IPS-15b (cell line): ENCODE results near the gene SCART1.
"Not testable (repeated sequence)": the region's sequence is repeated elsewhere in the genome, so short reads cannot be mapped to it uniquely, and the experiment has no call there.

ENCODE experiments used
- H3K27me3 ChIP-seq: one replicate; pipeline ENCODE4 v1.6.1; 2013; ENCODE audit warnings: low read length; ENCODE audit not compliant: control insufficient read depth, insufficient read depth
- H3K36me3 ChIP-seq: one replicate; pipeline ENCODE4 v1.6.1; 2013; ENCODE audit warnings: low read length; ENCODE audit not compliant: control insufficient read depth, insufficient read depth
- H3K4me1 ChIP-seq: one replicate; pipeline ENCODE4 v1.6.1; 2013; ENCODE audit warnings: mild to moderate bottlenecking, low read length; ENCODE audit not compliant: control insufficient read depth, insufficient read depth
- H3K4me3 ChIP-seq: one replicate; pipeline ENCODE4 v1.5.1; 2013; ENCODE audit warnings: low read depth, low read length
- H3K9ac ChIP-seq: one replicate; pipeline ENCODE4 v1.6.1; 2013; ENCODE audit warnings: low read depth, mild to moderate bottlenecking, low read length
- H3K9me3 ChIP-seq: one replicate; pipeline ENCODE4 v1.6.1; 2013; ENCODE audit warnings: mild to moderate bottlenecking, low read length; ENCODE audit not compliant: control insufficient read depth, insufficient read depth

SCART1 gene

GRCh38 chr10:133488354-133488753 lies 34.6 kb downstream of the SCART1 start:
- Histone ChIP-seq H3K27me3 (no peaks in the 10 kb centered on the region), H3K9ac (no peak overlapping the region), H3K9me3 (peaks cover 11% of the 10 kb centered on the region), H3K4me1 (no peaks in the 10 kb centered on the region), H3K36me3 (no peaks in the 10 kb centered on the region), H3K4me3 (no peak overlapping the region)

DNA sequence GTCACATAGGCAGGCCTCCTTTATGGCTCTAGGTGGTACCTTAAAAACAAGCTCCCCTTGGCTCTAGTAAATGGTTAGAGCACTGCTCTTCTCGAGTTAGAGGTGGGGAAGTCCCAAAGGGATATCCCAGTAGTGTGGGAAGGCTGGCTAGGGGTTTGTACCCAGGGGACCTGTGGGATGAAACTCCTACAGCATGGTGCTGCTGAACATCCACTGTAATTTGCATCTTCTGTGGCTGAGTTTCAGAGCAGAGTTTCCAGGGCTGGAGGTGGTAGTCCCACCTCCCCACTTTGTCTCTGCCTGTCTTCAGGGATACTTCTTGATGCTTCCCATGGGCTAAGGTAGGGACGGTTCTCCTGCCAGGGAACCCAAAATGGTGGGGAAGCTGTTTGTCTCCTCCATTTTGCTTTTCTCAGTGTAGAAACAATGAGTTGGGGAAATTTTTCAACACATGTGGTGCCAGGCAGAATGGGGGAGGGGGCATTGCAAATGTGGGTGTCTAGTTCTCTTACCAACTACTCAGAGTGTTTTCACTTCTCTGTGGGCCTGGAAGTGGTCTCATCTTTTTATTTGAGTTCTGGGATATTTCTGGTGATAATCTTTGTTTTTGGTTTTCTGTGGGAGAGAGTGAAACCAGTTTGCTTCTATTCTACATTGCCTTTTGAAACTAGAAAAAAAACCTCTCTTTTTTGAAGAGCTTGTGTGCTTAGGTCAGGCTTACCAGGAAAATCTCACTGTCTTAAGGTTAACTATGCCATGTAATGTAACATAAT lies 36.3 kb downstream of the SCART1 start:
- H3K9ac ChIP-seq, result no peak overlapping the region
- peaks cover 11% of the 10 kb centered on the region for H3K9me3 ChIP-seq

GRCh38 chr10:133493562-133493961 lies 39.8 kb downstream of the SCART1 start:
- H3K4me3 ChIP-seq, H3K36me3 ChIP-seq, H3K9ac ChIP-seq, H3K4me1 ChIP-seq, H3K27me3 ChIP-seq: not testable (repeated sequence)
- peaks cover 11% of the 10 kb centered on the region for H3K9me3 ChIP-seq

More for the DNA sequence above, 36.3 kb downstream of the SCART1 start:
- H3K27me3 ChIP-seq, result no peaks in the 10 kb centered on the region
- no peaks in the 10 kb centered on the region for H3K36me3 ChIP-seq
- no peaks in the 10 kb centered on the region for H3K4me1 ChIP-seq
- no peak overlapping the region for H3K4me3 ChIP-seq

DNA sequence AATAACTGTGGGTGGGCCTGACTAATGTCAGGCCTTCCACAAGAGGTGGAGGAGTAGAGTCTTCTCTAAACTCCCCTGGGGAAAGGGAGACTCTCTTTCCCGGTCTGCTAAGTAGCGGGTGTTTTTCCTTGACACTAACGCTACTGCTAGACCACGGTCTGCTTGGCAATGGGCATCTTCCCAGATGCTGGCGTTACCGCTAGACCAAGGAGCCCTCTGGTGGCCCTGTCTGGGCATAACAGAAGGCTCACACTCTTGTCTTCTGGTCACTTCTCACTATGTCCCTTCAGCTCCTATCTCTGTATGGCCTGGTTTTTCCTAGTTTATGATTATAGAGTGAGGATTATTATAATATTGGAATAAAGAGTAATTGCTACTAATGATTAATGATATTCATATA lies 43.6 kb downstream of the SCART1 start:
- not testable (repeated sequence) for H3K4me1 ChIP-seq, H3K4me3 ChIP-seq, H3K36me3 ChIP-seq, H3K9ac ChIP-seq, H3K27me3 ChIP-seq, H3K9me3 ChIP-seq

GRCh38 chr10:133499176-133499575 lies 45.4 kb downstream of the SCART1 start:
- not testable (repeated sequence) for H3K4me1 ChIP-seq, H3K27me3 ChIP-seq, H3K4me3 ChIP-seq, H3K9me3 ChIP-seq, H3K36me3 ChIP-seq, H3K9ac ChIP-seq

DNA sequence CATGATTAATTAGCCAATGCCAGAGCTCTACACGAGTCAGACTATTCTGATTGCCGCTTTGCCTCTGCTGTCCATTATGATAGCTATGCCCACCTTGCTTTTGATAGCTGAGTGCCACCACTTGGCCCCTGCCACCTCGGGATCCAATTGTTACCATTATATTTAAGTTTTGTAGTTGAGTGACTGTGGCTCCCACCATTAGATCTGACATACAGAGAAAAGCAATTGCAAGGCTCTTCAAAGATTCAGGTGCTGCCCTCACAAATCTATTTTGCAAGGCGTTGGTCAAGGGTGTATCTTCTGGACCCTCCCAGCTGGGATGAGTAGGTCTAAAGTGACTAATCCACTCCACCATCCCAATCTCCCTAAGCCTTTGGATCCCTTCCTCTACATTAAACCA lies 47.2 kb downstream of the SCART1 start:
- H3K4me1 ChIP-seq, H3K4me3 ChIP-seq, H3K9me3 ChIP-seq, H3K9ac ChIP-seq, H3K36me3 ChIP-seq, H3K27me3 ChIP-seq: not testable (repeated sequence)

DNA sequence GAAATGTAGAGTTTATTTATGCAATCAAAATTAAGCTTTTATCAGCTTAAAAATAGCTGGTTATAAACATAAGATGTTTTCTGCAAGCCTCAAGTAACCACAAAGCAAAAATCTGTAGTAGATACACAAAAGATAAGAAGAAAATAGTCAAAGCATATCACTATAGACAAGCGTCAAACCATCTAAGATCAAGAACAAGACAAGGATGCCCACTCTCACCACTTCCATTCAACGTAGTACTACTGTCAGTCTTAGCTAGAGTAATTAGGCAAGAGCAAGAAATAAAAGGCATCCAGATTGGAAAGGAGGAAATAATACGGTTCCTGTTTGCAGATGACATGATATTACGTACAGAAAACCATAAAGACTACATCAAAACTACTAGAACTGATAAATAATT lies 56.0 kb downstream of the SCART1 start:
- Histone ChIP-seq H3K4me1 (no peaks in the 10 kb centered on the region), H3K4me3 (no peak overlapping the region), H3K9ac (no peak overlapping the region), H3K9me3 (peaks cover 3% of the 10 kb centered on the region), H3K36me3 (no peaks in the 10 kb centered on the region), H3K27me3 (no peaks in the 10 kb centered on the region)

GRCh38 chr10:133511408-133511807 lies 57.7 kb downstream of the SCART1 start:
- H3K4me1 ChIP-seq, result no peaks in the 10 kb centered on the region
- peaks cover 7% of the 10 kb centered on the region for H3K9me3 ChIP-seq
- H3K36me3 ChIP-seq, result no peaks in the 10 kb centered on the region
- no peak overlapping the region for H3K9ac ChIP-seq
- H3K27me3 ChIP-seq, result no peaks in the 10 kb centered on the region
- no peak overlapping the region for H3K4me3 ChIP-seq

DNA sequence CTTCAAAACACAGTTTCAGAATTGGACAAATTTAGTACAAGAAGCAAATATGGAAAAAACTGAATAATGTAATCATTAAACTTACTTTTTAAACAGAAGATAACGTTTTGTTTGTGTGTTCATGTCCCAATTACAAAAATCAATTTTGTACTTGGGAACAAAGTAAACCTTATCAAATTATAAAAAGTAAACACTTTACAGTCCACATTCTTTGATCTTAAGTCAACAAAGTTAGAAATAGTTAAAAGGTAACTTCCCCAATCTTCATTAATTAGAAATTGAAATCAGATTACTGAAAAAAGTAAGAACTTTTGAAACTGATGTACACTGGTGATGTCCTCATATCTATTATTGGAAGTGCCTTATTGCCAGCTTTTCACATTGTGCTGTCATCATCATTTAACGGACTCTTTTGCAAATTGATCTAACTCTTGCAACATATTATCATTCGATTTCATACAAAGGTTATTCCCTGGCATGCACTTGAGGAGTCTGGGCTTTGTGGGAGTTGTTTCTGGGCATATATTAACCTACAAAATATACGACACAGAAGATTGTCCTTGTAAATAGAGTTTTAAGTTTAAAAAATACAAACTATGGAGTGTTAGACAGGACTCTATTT lies 58.3 kb downstream of the SCART1 start:
- Histone ChIP-seq H3K9ac (no peak overlapping the region), H3K4me3 (no peak overlapping the region), H3K9me3 (peaks cover 5% of the 10 kb centered on the region), H3K4me1 (no peaks in the 10 kb centered on the region), H3K36me3 (no peaks in the 10 kb centered on the region), H3K27me3 (no peaks in the 10 kb centered on the region)

- Histone ChIP-seq H3K9me3 (peaks cover 3% of the 10 kb centered on the region), H3K9ac (no peak overlapping the region), H3K27me3 (no peaks in the 10 kb centered on the region), H3K4me1 (no peaks in the 10 kb centered on the region), H3K36me3 (no peaks in the 10 kb centered on the region), H3K4me3 (no peak overlapping the region)
Measured at GRCh38 chr10:133515471-133515870, 61.7 kb downstream of the SCART1 start.

DNA sequence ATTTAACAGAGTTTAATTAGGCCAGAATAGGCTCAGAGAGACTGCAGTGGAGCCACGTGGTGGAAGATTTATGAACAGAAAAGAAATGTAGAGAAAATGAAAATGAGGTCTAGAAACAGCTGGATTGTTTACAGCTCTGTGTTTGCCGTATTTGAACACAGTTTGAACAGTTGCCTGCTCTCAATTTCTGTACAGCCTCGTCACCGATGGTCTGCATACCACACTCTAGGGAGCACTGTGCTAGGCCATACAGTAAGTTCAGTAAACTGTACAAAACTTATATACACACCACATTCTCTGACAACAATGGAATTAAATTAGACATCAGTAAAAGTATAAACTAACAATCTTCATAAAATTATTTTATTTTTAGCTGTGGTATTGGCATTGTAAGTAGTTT lies 62.3 kb downstream of the SCART1 start:
- Histone ChIP-seq H3K9me3 (peaks cover 3% of the 10 kb centered on the region), H3K27me3 (no peaks in the 10 kb centered on the region), H3K4me1 (no peaks in the 10 kb centered on the region), H3K36me3 (no peaks in the 10 kb centered on the region), H3K4me3 (no peak overlapping the region), H3K9ac (no peak overlapping the region)

- not testable (repeated sequence) for H3K4me1 ChIP-seq, H3K36me3 ChIP-seq, H3K9me3 ChIP-seq
Measured at GRCh38 chr10:133518517-133518916, 64.8 kb downstream of the SCART1 start.

More at GRCh38 chr10:133518517-133518916, 64.8 kb downstream of the SCART1 start:
- H3K27me3 ChIP-seq, H3K4me3 ChIP-seq, H3K9ac ChIP-seq: not testable (repeated sequence)
